GM23338 (cell line): ENCODE results near the gene ZFHX3. TPM values are rescaled to one million over a fixed set of nuclear protein-coding genes. Genes with fewer than 3 reads are reported as not detected.

Experiments used
- ATAC-seq: fragments of 200-7000 bp; cut with Tn5 transposase; 3 replicates; pipeline ENCODE4 v1.9.1; 2020
- DNase-seq: peaks from one replicate; pipeline ENCODE4 v3.0.0-alpha.2; 2015; ENCODE audit warnings: low spot score
- H2AFZ ChIP-seq: fragments of 200-600 bp; sonication (generic); 2 replicates; pipeline ENCODE4 v1.8.0; 2016; ENCODE audit warnings: antibody characterized with exemption, mild to moderate bottlenecking, moderate library complexity
- H3F3A ChIP-seq: fragments of 200-600 bp; sonication (generic); replicated peaks from 2 replicates; pipeline ENCODE4 v1.8.0; 2017; ENCODE audit warnings: antibody characterized with exemption, mixed run types, low read depth
- H3K27ac ChIP-seq: fragments of 200-600 bp; sonication (generic); 2 replicates; pipeline ENCODE4 v1.6.1; 2016; ENCODE audit warnings: low read depth
- H3K27me3 ChIP-seq: fragments of 200-600 bp; sonication (generic); 2 replicates; pipeline ENCODE4 v1.8.0; 2016; ENCODE audit warnings: mild to moderate bottlenecking, mixed run types, moderate library complexity; ENCODE audit not compliant: insufficient read depth
- H3K36me3 ChIP-seq: fragments of 200-600 bp; sonication (generic); 2 replicates; pipeline ENCODE4 v1.8.0; 2016; ENCODE audit warnings: mild to moderate bottlenecking; ENCODE audit not compliant: insufficient read depth
- H3K4me1 ChIP-seq: fragments of 200-600 bp; sonication (generic); 2 replicates; pipeline ENCODE4 v1.8.0; 2016; ENCODE audit warnings: mild to moderate bottlenecking, moderate library complexity; ENCODE audit not compliant: insufficient read depth
- H3K4me2 ChIP-seq: fragments of 200-600 bp; sonication (generic); 2 replicates; pipeline ENCODE4 v1.7.1; 2017; ENCODE audit warnings: mixed run types
- H3K4me3 ChIP-seq: fragments of 200-600 bp; sonication (generic); 2 replicates; pipeline ENCODE4 v1.6.1; 2016; ENCODE audit warnings: mixed run types
- H3K79me2 ChIP-seq: fragments of 200-600 bp; sonication (generic); replicated peaks from 2 replicates; pipeline ENCODE4 v1.8.0; 2017; ENCODE audit warnings: mild to moderate bottlenecking; ENCODE audit not compliant: insufficient read depth
- H3K9me2 ChIP-seq: fragments of 200-600 bp; sonication (generic); 2 replicates; pipeline ENCODE4 v1.8.0; 2017; ENCODE audit not compliant: insufficient read depth
- H4K20me1 ChIP-seq: fragments of 200-600 bp; sonication (generic); replicated peaks from 2 replicates; pipeline ENCODE4 v1.8.0; 2017; ENCODE audit warnings: mild to moderate bottlenecking; ENCODE audit not compliant: insufficient read depth
- H3K27ac Mint-ChIP-seq: 2 replicates; pipeline ENCODE4 v1.8.0; 2020; ENCODE audit warnings: inconsistent platforms, mild to moderate bottlenecking, moderate library complexity, mixed read lengths
- H3K27me3 Mint-ChIP-seq: 3 replicates; pipeline ENCODE4 v1.8.0; 2022; ENCODE audit warnings: low read depth, mild to moderate bottlenecking, moderate library complexity, mixed read lengths, inconsistent platforms; ENCODE audit not compliant: insufficient read depth, poor library complexity
- H3K36me3 Mint-ChIP-seq: 3 replicates; pipeline ENCODE4 v1.8.0; 2021; ENCODE audit warnings: low read depth, mild to moderate bottlenecking, inconsistent platforms, moderate library complexity, mixed read lengths
- H3K4me1 Mint-ChIP-seq: 3 replicates; pipeline ENCODE4 v1.8.0; 2020; ENCODE audit warnings: mild to moderate bottlenecking, inconsistent platforms, mixed read lengths
- H3K4me3 Mint-ChIP-seq: 3 replicates; pipeline ENCODE4 v1.8.0; 2021; ENCODE audit warnings: moderate library complexity, mild to moderate bottlenecking, inconsistent platforms, mixed read lengths
- H3K9me3 Mint-ChIP-seq: 3 replicates; pipeline ENCODE4 v1.8.0; 2020; ENCODE audit warnings: moderate library complexity, mild to moderate bottlenecking, inconsistent platforms, mixed read lengths
- CREB1 ChIP-seq: fragments of 250-450 bp; sonication (Bioruptor Pico); IDR thresholded peaks from 2 replicates; pipeline ENCODE4 v1.5.0; 2020; ENCODE audit warnings: low read depth, mild to moderate bottlenecking, moderate library complexity
- EZH2phosphoT487 ChIP-seq: fragments of 200-600 bp; sonication (generic); IDR thresholded peaks from one replicate; pipeline ENCODE4 v1.8.1; 2018; ENCODE audit warnings: antibody characterized with exemption; ENCODE audit not compliant: unreplicated experiment
- JUNB ChIP-seq: IDR thresholded peaks from one replicate; pipeline ENCODE4 v1.6.1; 2016; ENCODE audit warnings: antibody characterized with exemption; ENCODE audit not compliant: unreplicated experiment
- POLR2AphosphoS5 ChIP-seq: IDR thresholded peaks from 2 replicates; pipeline ENCODE4 v1.6.1; 2016; ENCODE audit warnings: antibody characterized with exemption, low read depth
- STAT1 ChIP-seq: IDR thresholded peaks from one replicate; pipeline ENCODE4 v1.6.1; 2016; ENCODE audit warnings: antibody characterized with exemption; ENCODE audit not compliant: unreplicated experiment
- ZNF331 ChIP-seq: fragments of 250-450 bp; sonication (Bioruptor Pico); IDR thresholded peaks from 2 replicates; pipeline ENCODE4 v1.5.0; 2020; ENCODE audit warnings: low read depth, mild to moderate bottlenecking, moderate library complexity
- polyA plus RNA-seq: library from polyadenylated mRNA; unstranded; fragments of >200 nt; fragmentation: Nextera tagmentation; extraction: Ambion mirVana; gene quantifications from 2 replicates; pipeline ENCODE4 v1.2.1, GENCODE V29; 2016
- total RNA-seq: library from RNA; depleted of rRNA; stranded (reverse); fragments of >200 nt; shearing (Covaris generic); gene quantifications from 2 replicates; pipeline ENCODE4 v1.2.3, GENCODE V29; 2014
- TF ChIP-seq, protein P1 (sequence below): IDR thresholded peaks from one replicate; pipeline ENCODE4 v1.6.1; 2018; ENCODE audit warnings: antibody characterized with exemption; ENCODE audit not compliant: unreplicated experiment
- TF ChIP-seq, protein P2 (sequence below): fragments of 250-450 bp; sonication (Bioruptor Pico); IDR thresholded peaks from 2 replicates; pipeline ENCODE4 v1.5.0; 2020; ENCODE audit warnings: mild to moderate bottlenecking, moderate library complexity
- TF ChIP-seq, protein P3 (sequence below): IDR thresholded peaks from 2 replicates; pipeline ENCODE4 v1.6.1; 2016; ENCODE audit warnings: antibody characterized with exemption

Gene ZFHX3
- total and polyA plus RNA-seq, 2 experiments from 2014 or later, result 1.0 to 1.5 TPM

DNA sequence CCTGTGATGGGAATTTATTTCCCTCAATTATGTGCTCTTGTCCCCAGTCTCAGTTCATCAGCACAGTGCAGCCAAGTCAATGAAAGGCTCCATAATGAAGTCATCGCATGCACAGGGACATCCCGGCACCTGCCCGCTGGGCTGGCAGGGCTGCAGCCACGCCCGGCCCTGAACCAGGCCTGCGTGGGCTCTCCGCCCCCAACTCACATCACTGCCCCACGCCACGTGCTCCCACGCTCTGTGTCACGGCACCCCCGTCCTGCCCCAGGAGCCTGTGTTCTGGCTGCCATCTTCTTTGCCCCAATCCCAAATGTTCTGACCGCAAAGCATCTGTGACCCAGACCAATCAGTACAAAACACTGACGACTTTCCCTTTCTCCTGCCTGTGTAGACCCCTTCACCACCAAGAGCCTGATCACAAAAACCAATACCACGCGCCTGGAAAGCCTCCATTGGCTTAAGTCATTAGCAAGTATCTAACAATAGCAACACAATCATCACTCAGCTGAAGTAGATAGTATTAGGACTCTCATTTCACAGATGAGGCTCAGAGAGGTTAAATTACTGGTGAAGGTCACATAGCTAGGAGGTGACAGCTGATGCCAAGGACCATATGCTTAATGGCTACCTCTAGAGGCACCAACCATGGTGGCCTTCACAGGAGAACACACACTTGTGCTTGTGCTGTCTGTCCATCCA, 202.5 kb downstream of the ZFHX3 start (continued):
- TF ChIP-seq, protein P1, sequence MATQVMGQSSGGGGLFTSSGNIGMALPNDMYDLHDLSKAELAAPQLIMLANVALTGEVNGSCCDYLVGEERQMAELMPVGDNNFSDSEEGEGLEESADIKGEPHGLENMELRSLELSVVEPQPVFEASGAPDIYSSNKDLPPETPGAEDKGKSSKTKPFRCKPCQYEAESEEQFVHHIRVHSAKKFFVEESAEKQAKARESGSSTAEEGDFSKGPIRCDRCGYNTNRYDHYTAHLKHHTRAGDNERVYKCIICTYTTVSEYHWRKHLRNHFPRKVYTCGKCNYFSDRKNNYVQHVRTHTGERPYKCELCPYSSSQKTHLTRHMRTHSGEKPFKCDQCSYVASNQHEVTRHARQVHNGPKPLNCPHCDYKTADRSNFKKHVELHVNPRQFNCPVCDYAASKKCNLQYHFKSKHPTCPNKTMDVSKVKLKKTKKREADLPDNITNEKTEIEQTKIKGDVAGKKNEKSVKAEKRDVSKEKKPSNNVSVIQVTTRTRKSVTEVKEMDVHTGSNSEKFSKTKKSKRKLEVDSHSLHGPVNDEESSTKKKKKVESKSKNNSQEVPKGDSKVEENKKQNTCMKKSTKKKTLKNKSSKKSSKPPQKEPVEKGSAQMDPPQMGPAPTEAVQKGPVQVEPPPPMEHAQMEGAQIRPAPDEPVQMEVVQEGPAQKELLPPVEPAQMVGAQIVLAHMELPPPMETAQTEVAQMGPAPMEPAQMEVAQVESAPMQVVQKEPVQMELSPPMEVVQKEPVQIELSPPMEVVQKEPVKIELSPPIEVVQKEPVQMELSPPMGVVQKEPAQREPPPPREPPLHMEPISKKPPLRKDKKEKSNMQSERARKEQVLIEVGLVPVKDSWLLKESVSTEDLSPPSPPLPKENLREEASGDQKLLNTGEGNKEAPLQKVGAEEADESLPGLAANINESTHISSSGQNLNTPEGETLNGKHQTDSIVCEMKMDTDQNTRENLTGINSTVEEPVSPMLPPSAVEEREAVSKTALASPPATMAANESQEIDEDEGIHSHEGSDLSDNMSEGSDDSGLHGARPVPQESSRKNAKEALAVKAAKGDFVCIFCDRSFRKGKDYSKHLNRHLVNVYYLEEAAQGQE, result no peak
- TF ChIP-seq ZNF331 (CRISPR knock-in tag), result no peak

DNA sequence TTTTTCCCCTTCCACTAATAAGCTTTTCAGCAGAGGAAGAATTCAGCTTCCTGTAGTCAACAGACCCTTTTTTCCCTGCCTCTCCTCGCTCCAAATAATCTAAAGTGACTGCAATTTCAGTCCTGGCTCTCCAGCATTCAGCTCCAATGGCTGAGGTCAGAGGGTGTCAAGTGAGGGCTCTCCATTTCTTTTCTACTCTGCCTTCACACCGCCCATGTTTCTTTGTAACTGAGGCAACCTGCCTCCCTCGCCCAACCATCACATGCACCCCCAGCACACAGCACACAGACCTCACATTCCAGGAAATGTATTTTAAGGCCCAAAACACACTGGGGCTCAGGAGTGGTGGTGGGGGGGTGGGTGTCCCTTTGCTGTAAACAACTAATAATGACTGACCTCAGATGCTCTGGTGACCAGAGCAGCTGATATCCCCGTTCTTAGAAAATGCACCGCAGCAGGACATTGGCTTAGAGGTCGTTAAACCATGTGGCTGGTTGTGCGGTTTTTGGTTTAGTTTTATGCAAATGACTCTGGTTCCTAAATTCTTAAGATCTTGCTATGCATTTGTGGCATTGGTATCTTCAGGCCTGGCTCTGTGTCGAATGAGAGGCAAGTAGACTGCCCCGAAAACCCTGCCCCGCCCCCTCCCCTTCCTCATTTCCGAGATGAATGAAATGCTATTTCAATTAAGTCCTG, 203.6 kb downstream of the ZFHX3 start:
- H3K4me3 Mint-ChIP-seq, result no peak overlapping the region
- DNase-seq (no peak), ATAC-seq (no peak)
- Histone ChIP-seq H3K79me2 (no peaks in the 10 kb centered on the region), H3K4me1 (peaks cover 21% of the 10 kb centered on the region), H3K36me3 (no peaks in the 10 kb centered on the region), H3K27ac (no peak overlapping the region), H3K4me3 (no peak overlapping the region), H3F3A (no peaks in the 10 kb centered on the region; the same call in 1 of the 2 replicates), H3K27me3 (no peaks in the 10 kb centered on the region), H4K20me1 (no peaks in the 10 kb centered on the region), H2AFZ (no peak overlapping the region), H3K4me2 (no peak overlapping the region), H3K9me2 (no peaks in the 10 kb centered on the region)
- no peaks in the 10 kb centered on the region for H3K9me3 Mint-ChIP-seq
- peaks cover 36% of the 10 kb centered on the region for H3K4me1 Mint-ChIP-seq
- no peaks in the 10 kb centered on the region for H3K36me3 Mint-ChIP-seq
- peaks cover 12% of the 10 kb centered on the region for H3K27me3 Mint-ChIP-seq
- no peak overlapping the region for H3K27ac Mint-ChIP-seq
- TF ChIP-seq JUNB, result no peak
- TF ChIP-seq, protein P1, result no peak
- no peak for TF ChIP-seq EZH2phosphoT487
- TF ChIP-seq, protein P2, sequence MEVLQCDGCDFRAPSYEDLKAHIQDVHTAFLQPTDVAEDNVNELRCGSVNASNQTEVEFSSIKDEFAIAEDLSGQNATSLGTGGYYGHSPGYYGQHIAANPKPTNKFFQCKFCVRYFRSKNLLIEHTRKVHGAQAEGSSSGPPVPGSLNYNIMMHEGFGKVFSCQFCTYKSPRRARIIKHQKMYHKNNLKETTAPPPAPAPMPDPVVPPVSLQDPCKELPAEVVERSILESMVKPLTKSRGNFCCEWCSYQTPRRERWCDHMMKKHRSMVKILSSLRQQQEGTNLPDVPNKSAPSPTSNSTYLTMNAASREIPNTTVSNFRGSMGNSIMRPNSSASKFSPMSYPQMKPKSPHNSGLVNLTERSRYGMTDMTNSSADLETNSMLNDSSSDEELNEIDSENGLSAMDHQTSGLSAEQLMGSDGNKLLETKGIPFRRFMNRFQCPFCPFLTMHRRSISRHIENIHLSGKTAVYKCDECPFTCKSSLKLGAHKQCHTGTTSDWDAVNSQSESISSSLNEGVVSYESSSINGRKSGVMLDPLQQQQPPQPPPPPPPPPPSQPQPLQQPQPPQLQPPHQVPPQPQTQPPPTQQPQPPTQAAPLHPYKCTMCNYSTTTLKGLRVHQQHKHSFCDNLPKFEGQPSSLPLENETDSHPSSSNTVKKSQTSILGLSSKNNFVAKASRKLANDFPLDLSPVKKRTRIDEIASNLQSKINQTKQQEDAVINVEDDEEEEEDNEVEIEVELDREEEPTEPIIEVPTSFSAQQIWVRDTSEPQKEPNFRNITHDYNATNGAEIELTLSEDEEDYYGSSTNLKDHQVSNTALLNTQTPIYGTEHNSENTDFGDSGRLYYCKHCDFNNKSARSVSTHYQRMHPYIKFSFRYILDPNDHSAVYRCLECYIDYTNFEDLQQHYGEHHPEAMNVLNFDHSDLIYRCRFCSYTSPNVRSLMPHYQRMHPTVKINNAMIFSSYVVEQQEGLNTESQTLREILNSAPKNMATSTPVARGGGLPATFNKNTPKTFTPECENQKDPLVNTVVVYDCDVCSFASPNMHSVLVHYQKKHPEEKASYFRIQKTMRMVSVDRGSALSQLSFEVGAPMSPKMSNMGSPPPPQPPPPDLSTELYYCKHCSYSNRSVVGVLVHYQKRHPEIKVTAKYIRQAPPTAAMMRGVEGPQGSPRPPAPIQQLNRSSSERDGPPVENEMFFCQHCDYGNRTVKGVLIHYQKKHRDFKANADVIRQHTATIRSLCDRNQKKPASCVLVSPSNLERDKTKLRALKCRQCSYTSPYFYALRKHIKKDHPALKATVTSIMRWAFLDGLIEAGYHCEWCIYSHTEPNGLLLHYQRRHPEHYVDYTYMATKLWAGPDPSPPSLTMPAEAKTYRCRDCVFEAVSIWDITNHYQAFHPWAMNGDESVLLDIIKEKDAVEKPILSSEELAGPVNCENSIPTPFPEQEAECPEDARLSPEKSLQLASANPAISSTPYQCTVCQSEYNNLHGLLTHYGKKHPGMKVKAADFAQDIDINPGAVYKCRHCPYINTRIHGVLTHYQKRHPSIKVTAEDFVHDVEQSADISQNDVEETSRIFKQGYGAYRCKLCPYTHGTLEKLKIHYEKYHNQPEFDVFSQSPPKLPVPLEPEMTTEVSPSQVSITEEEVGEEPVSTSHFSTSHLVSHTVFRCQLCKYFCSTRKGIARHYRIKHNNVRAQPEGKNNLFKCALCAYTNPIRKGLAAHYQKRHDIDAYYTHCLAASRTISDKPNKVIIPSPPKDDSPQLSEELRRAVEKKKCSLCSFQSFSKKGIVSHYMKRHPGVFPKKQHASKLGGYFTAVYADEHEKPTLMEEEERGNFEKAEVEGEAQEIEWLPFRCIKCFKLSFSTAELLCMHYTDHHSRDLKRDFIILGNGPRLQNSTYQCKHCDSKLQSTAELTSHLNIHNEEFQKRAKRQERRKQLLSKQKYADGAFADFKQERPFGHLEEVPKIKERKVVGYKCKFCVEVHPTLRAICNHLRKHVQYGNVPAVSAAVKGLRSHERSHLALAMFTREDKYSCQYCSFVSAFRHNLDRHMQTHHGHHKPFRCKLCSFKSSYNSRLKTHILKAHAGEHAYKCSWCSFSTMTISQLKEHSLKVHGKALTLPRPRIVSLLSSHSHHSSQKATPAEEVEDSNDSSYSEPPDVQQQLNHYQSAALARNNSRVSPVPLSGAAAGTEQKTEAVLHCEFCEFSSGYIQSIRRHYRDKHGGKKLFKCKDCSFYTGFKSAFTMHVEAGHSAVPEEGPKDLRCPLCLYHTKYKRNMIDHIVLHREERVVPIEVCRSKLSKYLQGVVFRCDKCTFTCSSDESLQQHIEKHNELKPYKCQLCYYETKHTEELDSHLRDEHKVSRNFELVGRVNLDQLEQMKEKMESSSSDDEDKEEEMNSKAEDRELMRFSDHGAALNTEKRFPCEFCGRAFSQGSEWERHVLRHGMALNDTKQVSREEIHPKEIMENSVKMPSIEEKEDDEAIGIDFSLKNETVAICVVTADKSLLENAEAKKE (CRISPR knock-in tag), result no peak
- TF ChIP-seq, protein P3, sequence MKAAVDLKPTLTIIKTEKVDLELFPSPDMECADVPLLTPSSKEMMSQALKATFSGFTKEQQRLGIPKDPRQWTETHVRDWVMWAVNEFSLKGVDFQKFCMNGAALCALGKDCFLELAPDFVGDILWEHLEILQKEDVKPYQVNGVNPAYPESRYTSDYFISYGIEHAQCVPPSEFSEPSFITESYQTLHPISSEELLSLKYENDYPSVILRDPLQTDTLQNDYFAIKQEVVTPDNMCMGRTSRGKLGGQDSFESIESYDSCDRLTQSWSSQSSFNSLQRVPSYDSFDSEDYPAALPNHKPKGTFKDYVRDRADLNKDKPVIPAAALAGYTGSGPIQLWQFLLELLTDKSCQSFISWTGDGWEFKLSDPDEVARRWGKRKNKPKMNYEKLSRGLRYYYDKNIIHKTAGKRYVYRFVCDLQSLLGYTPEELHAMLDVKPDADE, result no peak
- no peak for TF ChIP-seq POLR2AphosphoS5
- TF ChIP-seq STAT1, result no peak
- no peak for TF ChIP-seq CREB1 (CRISPR knock-in tag)
